PFSK-1 (cell line): Measurements from ENCODE around the gene GMFB. TPM values are rescaled to one million over a fixed set of nuclear protein-coding genes. Genes with fewer than 3 reads are reported as not detected.
A peak's percentile ranks its signal among the peaks of the same experiment; 100 is the strongest.

ENCODE experiments used
- FOXP2 ChIP-seq: optimal IDR thresholded peaks from 2 replicates; pipeline ENCODE3; 2011; ENCODE audit warnings: borderline replicate concordance, control low read depth, inconsistent platforms; ENCODE audit not compliant: insufficient read depth; ENCODE audit errors: extremely low read length, extremely low read depth
- POLR2AphosphoS5 ChIP-seq: IDR thresholded peaks from 2 replicates; pipeline ENCODE4 v1.6.1; 2012; ENCODE audit warnings: low read depth, mild to moderate bottlenecking, control low read depth, low read length, moderate library complexity
- REST ChIP-seq, 2 experiments: IDR thresholded peaks; 2 replicates each; pipeline versions ENCODE4 v1.6.1 to v1.8.0; 2011 to 2012; ENCODE audit warnings: low read depth in 2 of 2, low read length in 2 of 2, control low read depth in 1 of 2, inconsistent platforms in 1 of 2, mild to moderate bottlenecking in 1 of 2, moderate library complexity in 1 of 2; ENCODE audit not compliant: insufficient read depth in 1 of 2
- SIN3A ChIP-seq: IDR thresholded peaks from 2 replicates; pipeline ENCODE4 v1.6.1; 2012; ENCODE audit warnings: mild to moderate bottlenecking, low read length, moderate library complexity, borderline replicate concordance; ENCODE audit not compliant: insufficient read depth
- TAF1 ChIP-seq: IDR thresholded peaks from 2 replicates; pipeline ENCODE4 v1.6.1; 2012; ENCODE audit warnings: low read length, control low read depth, borderline replicate concordance; ENCODE audit not compliant: insufficient read depth
- polyA plus RNA-seq: library from polyadenylated mRNA; unstranded; fragments of >200 nt; gene quantifications from one replicate; pipeline ENCODE4 v1.2.1, GENCODE V29; 2012; ENCODE audit warnings: low read depth, missing spikeins; ENCODE audit not compliant: insufficient read length

GMFB gene
- polyA plus RNA-seq, result 5.7 TPM

- TF ChIP-seq SIN3A (no peak), POLR2AphosphoS5 (peak; percentile 51), TAF1 (0 out of 2 replicates have a peak, but pooled peaks have one; percentile 35), REST (IDR thresholded peaks at IDR 0.05; ENCODE audit: insufficient read depth in 1 of 2, low read depth in 2 of 2, low read length in 2 of 2) (0 out of 4 replicates have a peak, but pooled peaks of 1 of the 2 experiments have one; percentile 27), FOXP2 (peak; percentile 51)
Observed at GRCh38 chr14:54488646-54489317, at the start of gene GMFB. Gene GMFB (minus strand): TSS chr14:54488980. CDS start chr14:54488927, 53 bp downstream.

- no peak for TF ChIP-seq POLR2AphosphoS5
Observed at GRCh38 chr14:54538055-54538454, 49.3 kb upstream of the GMFB start.

GRCh38 chr14:54537651-54538050 lies 48.9 kb upstream of the GMFB start:
- no peak for TF ChIP-seq POLR2AphosphoS5

GRCh38 chr14:54535646-54536045 lies 46.9 kb upstream of the GMFB start:
- TF ChIP-seq REST (IDR thresholded peaks at IDR 0.05; ENCODE audit: insufficient read depth in 1 of 2, low read depth in 2 of 2, low read length in 2 of 2) (no peak), FOXP2 (no peak)

- TF ChIP-seq POLR2AphosphoS5 (no peak), REST (IDR thresholded peaks at IDR 0.05; ENCODE audit: insufficient read depth in 1 of 2, low read depth in 2 of 2, low read length in 2 of 2) (no peak), TAF1 (no peak), FOXP2 (no peak), SIN3A (no peak)
Observed at GRCh38 chr14:54535126-54535525, 46.3 kb upstream of the GMFB start.

- TF ChIP-seq TAF1 (no peak), FOXP2 (no peak), POLR2AphosphoS5 (no peak), SIN3A (no peak), REST (IDR thresholded peaks at IDR 0.05; ENCODE audit: insufficient read depth in 1 of 2, low read depth in 2 of 2, low read length in 2 of 2) (no peak)
Observed at GRCh38 chr14:54533100-54533499, 44.3 kb upstream of the GMFB start.
